ENCODE results near the gene BEND7. TPM values are rescaled to one million over a fixed set of nuclear protein-coding genes. Genes with fewer than 3 reads are reported as not detected.

BEND7 gene
- polyA plus RNA-seq, 1 experiment = 2.1 TPM

DNA sequence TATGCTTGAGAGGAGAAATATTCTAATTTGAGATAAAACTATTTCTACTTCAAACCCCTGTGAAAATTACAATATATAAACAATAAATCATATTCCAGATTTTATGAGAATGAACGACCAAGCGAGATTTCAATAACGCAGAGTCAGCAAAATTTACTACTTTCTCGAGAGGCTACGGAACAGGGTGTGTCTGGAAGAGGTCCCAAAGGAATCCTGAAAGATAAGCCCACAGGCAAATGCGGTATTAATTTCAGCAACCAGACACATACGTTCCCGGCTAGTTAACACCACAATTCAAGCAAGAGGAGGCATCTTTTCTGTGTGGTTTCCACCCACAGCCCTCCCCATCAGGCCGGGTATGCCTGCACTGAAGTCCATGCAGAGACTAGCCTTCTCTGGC is 26.4 kb downstream of the BEND7 start:
- H3K27me3 ChIP-seq (ENCODE audit: control insufficient read depth, insufficient read depth, low read length) = no peaks in the 10 kb centered on the region
- TF ChIP-seq, protein P1, sequence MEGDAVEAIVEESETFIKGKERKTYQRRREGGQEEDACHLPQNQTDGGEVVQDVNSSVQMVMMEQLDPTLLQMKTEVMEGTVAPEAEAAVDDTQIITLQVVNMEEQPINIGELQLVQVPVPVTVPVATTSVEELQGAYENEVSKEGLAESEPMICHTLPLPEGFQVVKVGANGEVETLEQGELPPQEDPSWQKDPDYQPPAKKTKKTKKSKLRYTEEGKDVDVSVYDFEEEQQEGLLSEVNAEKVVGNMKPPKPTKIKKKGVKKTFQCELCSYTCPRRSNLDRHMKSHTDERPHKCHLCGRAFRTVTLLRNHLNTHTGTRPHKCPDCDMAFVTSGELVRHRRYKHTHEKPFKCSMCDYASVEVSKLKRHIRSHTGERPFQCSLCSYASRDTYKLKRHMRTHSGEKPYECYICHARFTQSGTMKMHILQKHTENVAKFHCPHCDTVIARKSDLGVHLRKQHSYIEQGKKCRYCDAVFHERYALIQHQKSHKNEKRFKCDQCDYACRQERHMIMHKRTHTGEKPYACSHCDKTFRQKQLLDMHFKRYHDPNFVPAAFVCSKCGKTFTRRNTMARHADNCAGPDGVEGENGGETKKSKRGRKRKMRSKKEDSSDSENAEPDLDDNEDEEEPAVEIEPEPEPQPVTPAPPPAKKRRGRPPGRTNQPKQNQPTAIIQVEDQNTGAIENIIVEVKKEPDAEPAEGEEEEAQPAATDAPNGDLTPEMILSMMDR (IDR thresholded peaks at IDR 0.05; ENCODE audit: low read depth, low read length) = no peak

DNA sequence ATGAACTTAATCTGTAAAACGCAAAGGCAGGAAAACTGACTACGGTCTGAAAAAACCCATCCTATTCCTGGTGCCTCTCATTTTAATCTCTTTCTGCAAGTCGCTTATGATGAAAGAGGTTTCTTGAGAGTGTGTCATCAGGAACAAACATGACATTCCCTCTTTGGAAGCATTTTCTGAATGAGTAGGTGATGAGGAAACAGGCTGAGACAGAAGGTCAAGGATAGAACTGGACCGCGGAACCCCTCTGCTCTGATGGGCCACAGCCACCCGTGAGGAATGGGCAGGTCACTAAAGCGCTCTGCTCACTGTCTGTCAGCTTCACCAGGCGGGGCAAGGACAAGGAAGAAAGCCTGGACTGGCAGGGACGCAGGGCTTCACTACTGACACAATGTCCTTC is 28.6 kb downstream of the BEND7 start:
- DNase-seq (ENCODE audit: low read depth, low spot score) = no peak
- Histone ChIP-seq H3K27ac (ENCODE audit: low read depth, low read length) (no peak overlapping the region), H3K4me3 (ENCODE audit: low read depth, low read length) (no peak overlapping the region), H3K9me3 (ENCODE audit: control insufficient read depth, insufficient read depth, low read length) (no peaks in the 10 kb centered on the region), H3K27me3 (ENCODE audit: control insufficient read depth, insufficient read depth, low read length) (no peaks in the 10 kb centered on the region)
- TF ChIP-seq, protein P1 (IDR thresholded peaks at IDR 0.05; ENCODE audit: low read depth, low read length) = no peak
- CTCF ChIA-PET = no interaction called here
- POLR2A ChIA-PET = no interaction called here

More for the DNA sequence above, 26.4 kb downstream of the BEND7 start:
- ChIA-PET CTCF (interaction anchor here (1.4 kb wide), 1 partner anchor 130 kb away, joined by 3 read pairs; no protein-coding TSS in a partner anchor), POLR2A (no interaction called here)
- DNase-seq (ENCODE audit: low read depth, low spot score) = no peak
- no peak overlapping the region for H3K27ac ChIP-seq (ENCODE audit: low read depth, low read length)
- H3K4me3 ChIP-seq (ENCODE audit: low read depth, low read length) = no peak overlapping the region
- no peaks in the 10 kb centered on the region for H3K9me3 ChIP-seq (ENCODE audit: control insufficient read depth, insufficient read depth, low read length)

DNA sequence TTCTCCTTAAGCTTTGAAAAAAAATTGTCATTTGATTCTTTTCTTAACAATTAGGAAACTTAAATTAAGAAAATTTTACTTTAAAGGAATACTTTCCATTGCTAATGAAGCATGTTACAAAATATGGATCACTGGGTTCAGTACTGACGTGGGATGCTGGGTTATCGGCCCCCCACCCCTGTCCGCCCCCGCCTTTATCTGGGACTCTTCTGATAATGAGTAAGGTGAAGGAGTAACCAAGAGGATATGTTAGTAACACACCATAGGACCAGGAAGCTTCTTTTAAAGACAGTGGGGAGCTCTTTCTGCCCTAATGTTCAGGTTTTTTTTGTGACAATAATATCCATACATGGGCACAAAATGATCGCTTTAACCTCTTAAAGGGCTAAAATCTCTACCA is 29.7 kb downstream of the BEND7 start:
- ChIA-PET CTCF (no interaction called here), POLR2A (no interaction called here)
- Histone ChIP-seq H3K27ac (ENCODE audit: low read depth, low read length) (no peak overlapping the region), H3K9me3 (ENCODE audit: control insufficient read depth, insufficient read depth, low read length) (no peaks in the 10 kb centered on the region), H3K4me3 (ENCODE audit: low read depth, low read length) (no peak overlapping the region), H3K27me3 (ENCODE audit: control insufficient read depth, insufficient read depth, low read length) (no peaks in the 10 kb centered on the region)
- TF ChIP-seq, protein P1 (IDR thresholded peaks at IDR 0.05; ENCODE audit: low read depth, low read length) = no peak
- no peak for DNase-seq (ENCODE audit: low read depth, low spot score)

DNA sequence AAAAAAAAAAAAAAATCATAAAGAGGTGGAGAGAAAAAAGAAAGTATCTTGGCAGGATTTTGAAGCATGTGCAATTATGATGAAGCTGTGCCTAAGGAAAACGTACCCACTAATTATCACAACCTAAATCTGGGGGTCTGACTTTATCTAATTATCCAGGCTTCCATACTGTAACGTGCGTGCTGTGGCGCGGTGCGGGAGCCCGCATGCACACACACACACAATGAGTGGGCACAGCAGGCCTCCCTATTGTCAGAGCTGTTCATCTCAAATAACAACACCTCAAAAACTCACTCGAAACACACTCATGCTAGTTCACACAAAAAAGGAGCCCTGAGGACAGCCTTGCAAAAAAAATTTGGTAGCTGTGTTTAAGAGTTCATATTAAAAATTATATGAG is 31.9 kb downstream of the BEND7 start:
- CTCF ChIA-PET = interaction anchor here (0.7 kb wide), 1 partner anchor 289 kb away, joined by 3 read pairs; no protein-coding TSS in a partner anchor
- POLR2A ChIA-PET = no interaction called here

DNA sequence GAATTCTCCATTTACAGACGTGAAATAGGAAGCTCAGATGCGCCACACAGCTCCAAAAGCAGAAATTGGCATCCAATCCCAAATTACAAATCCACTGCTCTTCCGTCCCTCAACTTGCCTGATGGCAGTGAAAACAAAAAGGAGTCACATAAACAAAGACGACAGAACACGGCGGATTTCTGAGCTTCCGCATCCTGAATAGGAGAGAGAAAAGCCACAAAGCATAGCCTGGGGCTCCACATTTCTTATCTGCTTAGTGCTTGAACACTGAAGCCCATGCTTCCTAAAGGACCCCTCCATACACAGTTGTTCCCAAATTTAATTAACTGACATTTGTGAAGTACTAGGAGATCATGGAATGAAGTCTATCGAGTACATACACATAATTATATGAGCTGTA is 32.6 kb downstream of the BEND7 start:
- ChIA-PET POLR2A (no interaction called here), CTCF (interaction anchor here (0.7 kb wide), 3 partner anchors 11 to 288 kb away, joined by 3 read pairs; no protein-coding TSS in a partner anchor)
- Histone ChIP-seq H3K27me3 (ENCODE audit: control insufficient read depth, insufficient read depth, low read length) (no peaks in the 10 kb centered on the region), H3K9me3 (ENCODE audit: control insufficient read depth, insufficient read depth, low read length) (no peaks in the 10 kb centered on the region), H3K4me3 (ENCODE audit: low read depth, low read length) (no peak overlapping the region), H3K27ac (ENCODE audit: low read depth, low read length) (no peak overlapping the region)
- TF ChIP-seq, protein P1 (IDR thresholded peaks at IDR 0.05; ENCODE audit: low read depth, low read length) = no peak
- DNase-seq (ENCODE audit: low read depth, low spot score) = no peak

More for the DNA sequence above, 31.9 kb downstream of the BEND7 start:
- H3K4me3 ChIP-seq (ENCODE audit: low read depth, low read length) = no peak overlapping the region
- no peak for DNase-seq (ENCODE audit: low read depth, low spot score)
- TF ChIP-seq, protein P1 (IDR thresholded peaks at IDR 0.05; ENCODE audit: low read depth, low read length) = no peak
- H3K9me3 ChIP-seq (ENCODE audit: control insufficient read depth, insufficient read depth, low read length) = no peaks in the 10 kb centered on the region
- no peaks in the 10 kb centered on the region for H3K27me3 ChIP-seq (ENCODE audit: control insufficient read depth, insufficient read depth, low read length)
- no peak overlapping the region for H3K27ac ChIP-seq (ENCODE audit: low read depth, low read length)
